GM18520 (cell line): ENCODE results near the gene POLRMT.
"Not testable (repeated sequence)": the region's sequence is repeated elsewhere in the genome, so short reads cannot be mapped to it uniquely, and the experiment has no call there.

Experiments
- ATAC-seq: cut with Tn5 transposase; IDR thresholded peaks from one replicate; pipeline ENCODE4 v1.9.1; 2021; ENCODE audit not compliant: unreplicated experiment

Gene POLRMT

DNA sequence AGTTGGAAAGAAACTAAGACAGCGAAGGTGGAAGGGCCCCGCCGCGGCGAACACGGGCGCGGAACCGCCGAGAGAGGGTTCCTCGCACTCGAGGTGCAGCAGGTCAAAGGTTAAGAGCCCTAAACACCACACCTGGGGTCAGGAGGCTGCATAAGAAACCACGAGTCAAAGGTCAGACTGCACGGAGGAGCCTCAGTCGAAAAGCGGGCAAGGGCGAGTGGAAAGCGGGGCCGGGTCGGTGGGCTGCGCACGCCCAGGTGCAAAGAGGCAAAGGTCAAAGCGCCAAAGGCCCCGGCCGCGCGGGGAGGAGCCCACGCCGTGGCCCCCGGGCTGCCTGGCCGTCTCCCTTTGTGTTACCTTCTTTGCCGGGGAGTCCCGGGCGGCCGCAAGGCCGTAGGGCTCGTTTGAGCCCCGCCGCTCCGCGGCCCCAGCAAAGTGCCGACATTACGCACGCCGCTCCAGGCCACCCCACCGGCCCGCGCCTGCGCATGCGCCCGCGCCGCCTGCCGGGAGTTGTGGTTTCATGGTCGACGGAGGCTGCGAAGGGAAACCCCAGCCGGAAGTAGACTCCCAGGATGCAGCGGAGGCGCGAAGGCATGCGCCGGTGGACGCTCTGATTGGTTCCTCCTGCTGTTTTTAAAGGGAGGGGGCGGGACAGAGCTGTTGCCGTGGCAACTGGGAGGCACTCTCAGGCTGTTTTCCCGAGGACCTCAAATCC lies at the start of gene POLRMT:
Gene POLRMT, minus strand, starts transcription at position 470 of the 718 bp plus-strand sequence. Its CDS starts 25 bp downstream, at position 445.
- ATAC-seq = peak; percentile 89

DNA sequence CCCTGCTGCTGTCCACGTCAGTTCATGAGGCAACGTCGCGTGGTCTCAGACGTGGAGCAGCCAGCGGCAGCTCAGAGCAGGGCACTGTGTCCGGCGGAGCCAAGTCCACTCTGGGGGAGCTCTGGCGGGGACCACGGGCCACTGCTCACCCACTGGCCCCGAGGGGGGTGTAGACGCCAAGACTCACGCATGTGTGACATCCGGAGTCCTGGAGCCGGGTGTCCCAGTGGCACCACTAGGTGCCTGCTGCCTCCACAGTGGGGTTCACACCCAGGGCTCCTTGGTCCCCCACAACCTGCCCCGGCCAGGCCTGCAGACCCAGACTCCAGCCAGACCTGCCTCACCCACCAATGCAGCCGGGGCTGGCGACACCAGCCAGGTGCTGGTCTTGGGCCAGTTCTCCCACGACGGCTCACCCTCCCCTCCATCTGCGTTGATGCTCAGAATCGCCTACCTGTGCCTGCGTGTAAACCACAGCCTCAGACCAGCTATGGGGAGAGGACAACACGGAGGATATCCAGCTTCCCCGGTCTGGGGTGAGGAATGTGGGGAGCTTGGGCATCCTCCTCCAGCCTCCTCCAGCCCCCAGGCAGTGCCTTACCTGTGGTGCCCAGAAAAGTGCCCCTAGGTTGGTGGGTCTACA lies 49.5 kb upstream of the POLRMT start:
- no peak for ATAC-seq

DNA sequence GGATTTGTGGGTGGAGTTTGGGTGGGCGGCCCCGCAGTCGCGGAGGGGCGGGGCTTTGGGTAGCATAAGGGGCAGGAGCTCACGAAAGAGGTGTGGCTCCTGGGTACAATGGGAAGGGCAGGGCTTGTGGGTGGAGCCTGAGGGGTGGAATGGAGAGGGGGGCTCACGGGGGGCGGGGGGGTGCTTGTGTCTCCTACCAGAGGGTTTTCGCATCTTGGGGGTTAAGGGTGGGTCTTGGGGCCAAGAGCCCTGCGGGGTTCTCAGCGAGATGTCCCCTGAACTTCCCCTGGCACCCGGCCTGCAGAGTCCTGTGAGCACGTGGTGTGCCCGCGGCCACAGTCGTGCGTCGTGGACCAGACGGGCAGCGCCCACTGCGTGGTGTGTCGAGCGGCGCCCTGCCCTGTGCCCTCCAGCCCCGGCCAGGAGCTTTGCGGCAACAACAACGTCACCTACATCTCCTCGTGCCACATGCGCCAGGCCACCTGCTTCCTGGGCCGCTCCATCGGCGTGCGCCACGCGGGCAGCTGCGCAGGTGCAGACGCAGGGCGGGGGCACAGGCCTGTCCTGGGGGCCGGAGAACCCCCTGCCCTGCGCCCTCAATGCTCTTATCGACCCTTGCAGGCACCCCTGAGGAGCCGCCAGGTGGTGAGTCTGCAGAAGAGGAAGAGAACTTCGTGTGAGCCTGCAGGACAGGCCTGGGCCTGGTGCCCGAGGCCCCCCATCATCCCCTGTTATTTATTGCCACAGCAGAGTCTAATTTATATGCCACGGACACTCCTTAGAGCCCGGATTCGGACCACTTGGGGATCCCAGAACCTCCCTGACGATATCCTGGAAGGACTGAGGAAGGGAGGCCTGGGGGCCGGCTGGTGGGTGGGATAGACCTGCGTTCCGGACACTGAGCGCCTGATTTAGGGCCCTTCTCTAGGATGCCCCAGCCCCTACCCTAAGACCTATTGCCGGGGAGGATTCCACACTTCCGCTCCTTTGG lies 48.0 kb upstream of the POLRMT start:
- no peak for ATAC-seq

DNA sequence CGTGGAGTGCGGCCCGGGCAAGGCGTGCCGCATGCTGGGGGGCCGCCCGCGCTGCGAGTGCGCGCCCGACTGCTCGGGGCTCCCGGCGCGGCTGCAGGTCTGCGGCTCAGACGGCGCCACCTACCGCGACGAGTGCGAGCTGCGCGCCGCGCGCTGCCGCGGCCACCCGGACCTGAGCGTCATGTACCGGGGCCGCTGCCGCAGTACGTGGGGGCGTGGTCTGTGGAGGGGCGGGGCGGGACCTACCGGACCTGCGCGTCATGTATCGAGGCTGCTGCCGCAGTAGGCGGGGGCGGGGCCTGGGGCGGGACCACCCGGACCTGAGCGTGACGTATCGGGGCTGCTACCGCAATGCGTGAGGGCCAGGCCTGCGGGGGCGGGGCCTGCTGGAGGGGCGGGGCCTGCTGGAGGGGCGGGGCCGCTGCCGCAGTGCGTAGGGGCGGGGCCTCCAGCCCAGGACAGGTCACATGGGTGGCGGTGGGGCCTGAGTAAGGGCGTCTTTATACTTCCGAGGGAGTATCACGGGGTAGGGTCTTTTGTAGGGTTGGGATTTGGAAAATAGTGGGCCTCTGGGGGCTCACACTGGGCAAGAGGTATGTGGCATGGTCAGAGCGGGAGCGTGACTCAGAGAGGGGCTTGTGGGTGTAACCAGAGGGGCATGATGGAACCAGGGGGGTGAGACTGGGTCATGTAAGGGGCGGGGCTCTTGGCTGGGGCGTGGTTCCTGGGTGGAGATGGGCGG lies 47.1 kb upstream of the POLRMT start:
- peak; percentile 76 for ATAC-seq

DNA sequence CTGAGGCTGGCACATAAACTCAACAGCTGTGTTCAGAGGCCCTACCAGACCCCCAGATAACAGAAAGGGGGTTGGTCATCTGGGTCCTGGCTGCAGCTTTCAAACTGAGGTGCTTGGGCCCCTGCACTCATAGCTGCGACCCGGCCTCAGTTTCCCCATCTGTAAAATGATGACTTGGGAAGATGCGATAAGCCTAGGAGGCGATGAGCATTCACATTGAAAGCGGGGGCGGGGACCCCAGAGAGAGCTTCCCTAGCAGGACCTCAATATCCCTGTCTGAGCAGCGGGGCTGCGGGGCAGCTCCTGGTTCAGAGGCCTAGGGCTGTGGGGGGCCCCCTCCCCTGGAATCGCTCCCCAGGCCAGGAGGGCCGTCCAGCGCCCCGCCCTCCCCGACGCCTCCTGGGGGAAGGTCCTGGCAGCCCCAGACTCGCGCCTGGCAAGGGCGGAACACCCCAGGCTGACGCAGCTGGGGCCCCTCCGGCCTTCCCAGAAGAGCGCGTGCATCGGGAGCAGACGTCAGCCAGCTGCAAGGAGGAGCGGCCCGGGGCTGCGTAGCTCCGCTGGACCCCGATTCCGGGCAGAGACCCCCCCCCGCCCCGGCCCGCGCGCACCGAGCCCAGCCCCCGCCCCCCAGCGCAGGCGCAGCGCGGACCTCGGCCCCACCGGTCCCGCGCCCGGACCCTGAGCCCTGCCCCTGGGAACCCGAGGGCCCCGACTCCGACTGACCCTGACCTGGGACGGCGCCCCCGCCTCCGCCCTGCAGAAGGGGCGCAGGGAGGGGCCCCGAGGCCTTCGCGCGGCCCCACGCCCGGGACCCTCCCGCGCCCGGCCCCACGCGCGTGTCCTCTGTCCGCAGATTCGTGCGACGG lies 46.3 kb upstream of the POLRMT start:
- ATAC-seq = peak; percentile 6

DNA sequence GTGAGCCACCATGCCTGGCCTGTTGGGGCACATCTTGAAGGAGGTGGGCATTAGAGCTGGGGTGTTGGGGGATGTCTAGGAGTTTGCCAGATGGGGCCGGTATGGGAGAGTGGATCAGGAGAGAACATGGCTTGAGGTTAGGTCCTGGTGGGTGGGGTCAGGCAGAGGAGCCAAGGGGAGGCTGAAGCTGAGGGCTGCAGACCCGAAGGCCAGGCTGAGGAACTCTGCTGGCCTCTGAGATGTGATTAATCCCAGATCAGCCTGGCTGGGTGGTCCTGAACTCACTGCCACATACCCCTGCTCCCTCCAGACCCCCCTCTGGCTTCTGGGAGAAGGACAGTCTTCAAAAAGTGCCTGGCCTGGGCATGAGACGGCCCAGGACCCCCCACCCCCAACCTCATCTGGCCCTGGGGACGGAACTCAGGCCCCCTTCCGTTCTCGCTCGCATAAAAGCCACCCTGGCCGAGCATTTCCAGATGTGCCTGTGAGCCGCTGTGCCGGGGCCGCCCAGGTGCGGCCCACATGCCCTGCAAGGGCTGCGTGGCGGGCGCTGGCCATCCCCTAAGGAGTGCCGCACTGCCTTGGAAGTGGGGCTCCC lies 45.6 kb upstream of the POLRMT start:
- no peak for ATAC-seq

DNA sequence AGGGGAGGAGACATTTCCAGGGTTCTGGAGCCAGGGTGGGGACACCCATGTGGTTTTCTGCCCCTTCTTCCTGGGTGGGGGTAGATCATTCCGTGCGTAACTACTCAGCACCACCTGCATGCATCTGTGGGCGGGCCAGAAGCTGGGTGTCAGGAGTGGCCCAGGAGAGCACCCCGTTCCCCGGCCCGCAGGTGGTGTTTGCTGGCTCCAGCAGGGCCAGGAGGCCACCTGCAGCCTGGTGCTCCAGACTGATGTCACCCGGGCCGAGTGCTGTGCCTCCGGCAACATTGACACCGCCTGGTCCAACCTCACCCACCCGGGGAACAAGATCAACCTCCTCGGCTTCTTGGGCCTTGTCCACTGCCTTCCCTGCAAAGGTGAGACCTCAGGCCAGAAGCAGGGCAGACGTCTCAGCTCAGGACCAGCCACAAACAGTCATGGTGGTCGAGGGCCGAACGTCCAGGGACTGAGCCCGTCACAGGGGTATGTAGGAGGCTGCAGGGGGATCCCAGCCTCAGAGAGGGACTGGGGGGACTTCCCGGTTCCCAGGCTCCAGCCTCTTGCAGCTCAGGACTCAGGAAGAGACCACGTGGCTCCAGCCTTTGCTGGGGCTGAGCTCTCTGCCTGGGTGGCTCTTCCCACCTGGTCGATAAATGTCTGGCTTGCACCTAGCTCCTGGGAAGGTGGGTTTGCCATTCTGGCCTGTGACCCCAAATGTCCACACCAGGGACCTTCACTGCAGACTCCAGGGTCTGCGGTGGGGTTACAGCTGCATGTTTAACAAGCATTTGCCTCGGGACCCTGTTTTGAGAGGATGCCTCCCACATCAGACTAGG lies 44.5 kb upstream of the POLRMT start:
- no peak for ATAC-seq

DNA sequence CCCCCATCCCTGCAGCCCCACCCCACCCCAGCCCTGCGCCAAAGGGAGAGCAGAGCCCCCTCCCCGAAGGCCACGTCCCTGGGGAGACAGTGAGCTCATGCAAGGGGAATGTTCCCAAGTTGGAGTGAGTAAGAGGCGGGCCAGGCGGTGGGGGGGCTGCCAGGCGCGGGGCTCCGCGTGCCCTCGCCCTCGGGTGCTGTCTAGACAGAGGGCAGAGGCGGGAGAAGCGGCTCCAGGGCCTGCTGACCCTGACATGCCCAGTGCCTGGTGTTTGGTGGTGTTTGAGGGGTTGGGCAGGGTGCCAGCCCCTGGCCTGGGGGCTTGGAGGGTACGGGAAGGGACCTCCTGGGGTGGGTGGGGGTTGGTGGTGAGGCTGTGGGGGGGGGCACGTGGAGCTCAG lies 43.9 kb upstream of the POLRMT start:
- ATAC-seq = no peak

DNA sequence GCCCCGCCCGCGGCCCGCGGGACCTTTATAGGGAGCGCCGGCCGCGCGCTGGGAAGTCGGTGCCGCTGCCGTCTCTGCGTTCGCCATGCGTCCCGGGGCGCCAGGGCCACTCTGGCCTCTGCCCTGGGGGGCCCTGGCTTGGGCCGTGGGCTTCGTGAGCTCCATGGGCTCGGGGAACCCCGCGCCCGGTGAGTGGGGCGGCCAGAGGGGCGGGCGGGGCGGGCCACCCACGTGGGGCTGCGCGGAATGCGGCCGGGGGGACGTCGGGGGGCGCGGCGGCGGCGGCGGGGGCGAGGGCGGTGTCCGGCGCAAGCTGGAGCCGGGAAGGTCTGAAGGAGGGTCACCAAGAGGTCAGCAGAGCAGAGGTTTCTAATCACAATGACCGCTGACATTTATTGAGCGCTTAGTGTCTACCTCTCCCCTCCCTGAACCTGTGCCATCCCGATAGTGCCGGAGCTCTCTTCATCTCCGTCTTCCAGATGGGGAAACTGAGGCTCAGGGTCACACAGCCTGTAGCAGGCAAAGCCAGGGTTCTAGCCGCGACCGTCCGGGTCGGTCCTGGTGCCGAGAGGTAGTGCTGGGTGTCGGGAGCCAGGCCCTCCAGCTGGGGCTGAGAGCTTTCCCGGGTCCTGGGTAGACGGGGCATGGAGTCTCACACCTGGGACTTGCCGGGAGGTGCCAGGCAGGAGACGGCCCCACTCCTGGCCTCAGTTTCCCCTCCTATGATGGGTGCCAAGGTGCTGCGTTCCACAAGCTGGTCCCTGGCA lies 43.2 kb upstream of the POLRMT start, which contains the start of gene FSTL3:
Gene FSTL3, plus strand, starts transcription at position 54 of the 767 bp plus-strand sequence. Its CDS starts 32 bp downstream, at position 86.
- ATAC-seq = no peak

DNA sequence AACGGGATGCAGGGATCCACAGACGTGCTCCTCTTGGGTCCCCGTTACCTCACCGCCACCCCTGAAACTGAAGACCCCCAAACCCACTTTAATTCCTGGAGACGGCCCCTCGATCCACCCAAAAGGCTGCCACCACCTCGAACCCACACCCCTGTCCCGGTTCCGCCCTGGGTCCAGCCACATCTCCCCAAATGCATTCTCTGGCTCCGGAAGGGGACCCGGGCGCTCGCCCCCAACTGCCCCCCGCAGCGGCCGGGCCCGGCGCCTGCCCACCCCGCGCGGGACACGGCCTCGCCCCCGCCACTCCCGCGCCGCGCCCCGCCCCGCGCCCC lies 42.6 kb upstream of the POLRMT start:
- no peak for ATAC-seq

DNA sequence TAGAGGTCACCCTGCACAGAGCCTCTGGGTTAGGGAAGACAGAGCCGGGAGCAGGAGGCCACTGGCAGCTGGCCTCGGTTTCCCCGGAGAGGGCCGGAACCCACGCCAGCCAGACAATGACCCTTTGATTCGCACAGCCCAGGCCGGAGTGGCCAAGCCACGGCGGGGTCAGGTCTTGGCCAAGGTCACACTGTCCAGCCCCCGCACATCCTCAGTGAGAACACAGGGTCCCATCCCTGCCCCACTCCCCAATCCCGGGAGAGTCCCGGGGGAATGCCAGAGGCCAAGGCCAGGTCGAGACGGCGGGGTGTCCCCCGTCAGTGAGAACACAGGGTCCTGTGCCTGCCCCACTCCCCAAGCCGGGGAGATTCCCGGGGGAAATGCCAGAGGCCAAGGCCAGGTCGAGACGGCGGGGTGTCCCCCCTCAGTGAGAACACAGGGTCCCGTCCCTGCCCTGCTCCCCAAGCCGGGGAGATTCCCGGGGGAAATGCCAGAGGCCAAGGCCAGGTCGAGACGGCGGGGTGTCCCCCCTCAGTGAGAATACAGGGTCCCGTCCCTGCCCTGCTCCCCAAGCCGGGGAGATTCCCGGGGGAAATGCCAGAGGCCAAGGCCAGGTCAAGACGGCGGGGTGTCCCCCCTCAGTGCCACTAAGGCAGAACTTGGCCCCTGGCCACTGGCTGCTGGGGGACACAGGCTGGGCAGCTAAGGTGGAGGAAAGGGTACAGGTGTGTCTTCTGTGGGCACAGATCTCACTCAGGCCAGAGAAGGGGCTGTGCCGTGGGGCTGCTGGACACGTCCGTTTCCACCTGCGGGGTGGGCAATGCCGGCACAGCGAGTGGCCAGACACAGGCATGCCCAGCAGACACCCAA lies 41.2 kb upstream of the POLRMT start:
- ATAC-seq = no peak

DNA sequence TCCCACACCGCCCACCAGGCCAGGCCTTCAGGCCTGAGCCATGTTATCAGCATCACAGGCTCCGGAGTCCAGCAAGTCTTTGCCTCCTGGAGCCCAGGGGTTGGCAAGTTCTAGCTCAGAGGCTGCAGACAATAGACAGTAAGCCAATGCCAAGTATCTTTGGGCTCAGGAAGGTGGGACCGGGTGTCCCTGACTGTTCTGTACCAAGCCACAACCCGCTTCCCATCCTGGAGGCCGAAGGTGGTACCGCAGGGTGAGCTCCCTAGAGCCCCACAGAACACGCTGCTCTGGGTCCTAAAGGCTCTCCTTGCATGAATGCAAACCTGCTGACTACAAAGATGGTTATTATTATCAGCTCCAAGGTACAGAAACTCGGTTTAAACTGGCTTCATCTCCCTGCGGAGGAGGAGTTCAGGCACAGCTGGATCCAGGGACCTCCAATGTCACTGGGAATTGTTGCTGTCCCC lies 37.3 kb upstream of the POLRMT start:
- no peak for ATAC-seq

DNA sequence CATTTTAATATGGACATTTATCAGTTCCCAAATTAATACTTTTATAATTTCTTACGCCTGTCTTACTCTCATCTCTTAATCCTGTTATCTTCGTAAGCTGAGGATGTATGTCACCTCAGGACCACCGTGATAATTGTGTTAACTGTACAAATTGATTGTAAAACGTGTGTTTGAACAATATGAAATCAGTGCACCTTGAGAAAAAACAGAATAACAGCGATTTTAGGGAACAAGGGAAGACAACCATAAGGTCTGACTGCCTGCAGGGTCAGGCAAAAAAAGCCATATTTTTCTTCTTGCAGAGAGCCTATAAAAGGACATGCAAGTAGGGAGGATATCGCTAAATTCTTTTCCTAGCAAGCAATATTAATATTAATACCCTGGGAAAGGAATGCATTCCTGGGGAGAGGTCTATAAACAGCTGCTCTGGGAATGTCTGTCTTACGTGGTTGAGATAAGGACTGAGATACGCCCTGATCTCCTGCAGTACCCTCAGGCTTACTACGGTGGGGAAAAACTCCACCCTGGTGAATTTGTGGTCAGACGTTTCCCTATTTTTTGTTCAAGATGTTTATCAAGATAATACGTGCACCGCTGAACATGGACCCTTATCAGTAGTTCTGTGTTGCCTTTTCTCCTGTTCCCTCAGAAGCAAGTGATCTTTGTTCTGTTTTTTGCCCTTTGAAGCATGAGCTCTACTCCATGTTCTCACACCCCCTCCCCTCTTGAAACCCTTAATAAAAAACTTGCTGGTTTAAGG lies 35.5 kb upstream of the POLRMT start:
- not testable (repeated sequence) for ATAC-seq

DNA sequence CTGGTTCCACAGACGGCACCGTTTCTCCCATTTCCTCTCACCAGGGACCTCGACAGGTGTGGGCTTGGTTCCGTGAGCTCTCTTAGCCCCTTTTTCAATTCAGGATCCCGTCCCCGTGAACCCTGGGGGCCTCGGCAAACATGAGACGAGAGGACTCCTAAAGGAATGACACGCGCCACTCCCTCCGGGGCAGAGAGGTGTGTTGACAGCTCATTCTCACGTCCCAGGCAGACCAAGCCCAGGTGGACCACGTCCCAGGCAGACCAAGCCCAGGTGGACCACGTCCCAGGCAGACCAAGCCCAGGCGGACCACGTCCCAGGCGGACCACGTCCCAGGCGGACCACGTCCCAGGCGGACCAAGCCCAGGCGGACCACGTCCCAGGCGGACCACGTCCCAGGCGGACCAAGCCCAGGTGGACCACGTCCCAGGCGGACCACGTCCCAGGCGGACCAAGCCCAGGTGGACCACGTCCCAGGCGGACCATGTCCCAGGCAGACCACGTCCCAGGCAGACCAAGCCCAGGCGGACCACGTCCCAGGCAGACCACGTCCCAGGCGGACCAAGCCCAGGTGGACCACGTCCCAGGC lies 33.7 kb upstream of the POLRMT start:
- ATAC-seq = not testable (repeated sequence)

DNA sequence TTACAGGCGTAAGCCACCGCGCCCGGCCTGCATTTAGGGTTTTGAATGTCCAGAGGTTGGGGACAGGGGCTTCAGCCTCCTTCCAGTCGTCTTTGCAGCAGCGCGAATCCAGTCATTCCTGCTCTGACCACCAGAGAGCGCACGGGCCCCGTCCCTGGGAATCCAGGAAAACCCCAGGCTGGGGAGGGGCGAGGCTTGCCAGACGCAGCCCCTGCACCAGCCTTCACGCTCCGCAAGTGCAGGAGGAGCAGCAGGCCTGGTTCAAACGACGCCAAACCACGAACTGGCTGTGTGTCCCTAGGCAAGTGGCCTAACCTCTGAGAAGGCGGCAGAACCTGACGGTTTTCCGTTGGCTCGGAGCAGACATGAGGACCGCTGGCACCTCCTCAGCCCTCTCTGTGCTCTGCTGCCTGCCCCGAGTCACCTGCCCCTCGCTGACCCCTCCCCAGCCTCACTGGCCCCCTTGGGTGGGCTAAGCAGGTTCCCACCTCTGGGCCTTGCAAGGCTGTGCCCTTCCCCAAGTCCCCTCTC lies 31.6 kb upstream of the POLRMT start:
- no peak for ATAC-seq
